Measurements from ENCODE around the gene KRT3.

DNA sequence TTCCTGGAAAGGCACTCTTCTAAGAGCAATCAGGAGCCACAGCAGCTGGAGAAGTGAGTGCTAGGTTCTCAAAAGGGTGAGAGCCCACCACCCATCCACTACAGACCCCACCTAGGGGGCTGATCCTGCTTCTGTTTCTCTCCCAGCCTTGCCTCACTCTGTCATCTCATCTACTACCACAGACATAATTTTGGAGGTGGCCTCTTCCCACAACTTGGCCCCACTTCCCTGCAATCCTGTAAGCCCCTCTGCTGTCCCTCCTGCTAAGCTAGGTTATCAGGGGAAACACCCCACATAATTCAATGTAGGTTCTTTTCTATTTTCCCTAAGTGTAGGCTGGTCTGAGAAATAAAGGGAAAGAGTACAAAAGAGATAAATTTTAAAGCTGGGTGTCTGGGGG is 35.3 kb downstream of the KRT3 start:
- no peak for TF ChIP-seq POLR2AphosphoS5 (IDR thresholded peaks at IDR 0.05; ENCODE audit: low read length)
- no peak for TF ChIP-seq CREB1 (IDR thresholded peaks at IDR 0.05; ENCODE audit: low read depth)
- TF ChIP-seq, protein P1, sequence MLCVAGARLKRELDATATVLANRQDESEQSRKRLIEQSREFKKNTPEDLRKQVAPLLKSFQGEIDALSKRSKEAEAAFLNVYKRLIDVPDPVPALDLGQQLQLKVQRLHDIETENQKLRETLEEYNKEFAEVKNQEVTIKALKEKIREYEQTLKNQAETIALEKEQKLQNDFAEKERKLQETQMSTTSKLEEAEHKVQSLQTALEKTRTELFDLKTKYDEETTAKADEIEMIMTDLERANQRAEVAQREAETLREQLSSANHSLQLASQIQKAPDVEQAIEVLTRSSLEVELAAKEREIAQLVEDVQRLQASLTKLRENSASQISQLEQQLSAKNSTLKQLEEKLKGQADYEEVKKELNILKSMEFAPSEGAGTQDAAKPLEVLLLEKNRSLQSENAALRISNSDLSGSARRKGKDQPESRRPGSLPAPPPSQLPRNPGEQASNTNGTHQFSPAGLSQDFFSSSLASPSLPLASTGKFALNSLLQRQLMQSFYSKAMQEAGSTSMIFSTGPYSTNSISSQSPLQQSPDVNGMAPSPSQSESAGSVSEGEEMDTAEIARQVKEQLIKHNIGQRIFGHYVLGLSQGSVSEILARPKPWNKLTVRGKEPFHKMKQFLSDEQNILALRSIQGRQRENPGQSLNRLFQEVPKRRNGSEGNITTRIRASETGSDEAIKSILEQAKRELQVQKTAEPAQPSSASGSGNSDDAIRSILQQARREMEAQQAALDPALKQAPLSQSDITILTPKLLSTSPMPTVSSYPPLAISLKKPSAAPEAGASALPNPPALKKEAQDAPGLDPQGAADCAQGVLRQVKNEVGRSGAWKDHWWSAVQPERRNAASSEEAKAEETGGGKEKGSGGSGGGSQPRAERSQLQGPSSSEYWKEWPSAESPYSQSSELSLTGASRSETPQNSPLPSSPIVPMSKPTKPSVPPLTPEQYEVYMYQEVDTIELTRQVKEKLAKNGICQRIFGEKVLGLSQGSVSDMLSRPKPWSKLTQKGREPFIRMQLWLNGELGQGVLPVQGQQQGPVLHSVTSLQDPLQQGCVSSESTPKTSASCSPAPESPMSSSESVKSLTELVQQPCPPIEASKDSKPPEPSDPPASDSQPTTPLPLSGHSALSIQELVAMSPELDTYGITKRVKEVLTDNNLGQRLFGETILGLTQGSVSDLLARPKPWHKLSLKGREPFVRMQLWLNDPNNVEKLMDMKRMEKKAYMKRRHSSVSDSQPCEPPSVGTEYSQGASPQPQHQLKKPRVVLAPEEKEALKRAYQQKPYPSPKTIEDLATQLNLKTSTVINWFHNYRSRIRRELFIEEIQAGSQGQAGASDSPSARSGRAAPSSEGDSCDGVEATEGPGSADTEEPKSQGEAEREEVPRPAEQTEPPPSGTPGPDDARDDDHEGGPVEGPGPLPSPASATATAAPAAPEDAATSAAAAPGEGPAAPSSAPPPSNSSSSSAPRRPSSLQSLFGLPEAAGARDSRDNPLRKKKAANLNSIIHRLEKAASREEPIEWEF (IDR thresholded peaks at IDR 0.05; ENCODE audit: insufficient replicate concordance, low read depth, low read length): no peak

All from GM12878 (cell line).